GM21367 (cell line): ENCODE measurements around the gene GPC6.
"Not testable (repeated sequence)": the region's sequence is repeated elsewhere in the genome, so short reads cannot be mapped to it uniquely, and the experiment has no call there.

Experiments used
- ATAC-seq: cut with Tn5 transposase; IDR thresholded peaks from one replicate; pipeline ENCODE4 v1.9.1; 2021; ENCODE audit not compliant: unreplicated experiment

Gene GPC6

GRCh38 chr13:93422980-93423543 lies 196.5 kb downstream of the GPC6 start:
- ATAC-seq, result no peak

- no peak for ATAC-seq
Observed at GRCh38 chr13:93425411-93425810, 198.8 kb downstream of the GPC6 start.

- no peak for ATAC-seq
Observed at GRCh38 chr13:93430381-93430780, 203.8 kb downstream of the GPC6 start.

- no peak for ATAC-seq
Observed at GRCh38 chr13:93435651-93436050, 209.0 kb downstream of the GPC6 start.

- no peak for ATAC-seq
Observed at GRCh38 chr13:93437081-93437480, 210.5 kb downstream of the GPC6 start.

- no peak for ATAC-seq
Observed at GRCh38 chr13:93446238-93446637, 219.6 kb downstream of the GPC6 start.

- ATAC-seq, result no peak
Observed at GRCh38 chr13:93450191-93450621, 223.6 kb downstream of the GPC6 start.

- no peak for ATAC-seq
Observed at GRCh38 chr13:93450761-93451160, 224.2 kb downstream of the GPC6 start.

- not testable (repeated sequence) for ATAC-seq
Observed at GRCh38 chr13:93454676-93455235, 228.1 kb downstream of the GPC6 start.

GRCh38 chr13:93455861-93456260 lies 229.3 kb downstream of the GPC6 start:
- no peak for ATAC-seq

- no peak for ATAC-seq
Observed at GRCh38 chr13:93460005-93460404, 233.4 kb downstream of the GPC6 start.

- ATAC-seq, result no peak
Observed at GRCh38 chr13:93462151-93462550, 235.5 kb downstream of the GPC6 start.

GRCh38 chr13:93466502-93467036 lies 240.0 kb downstream of the GPC6 start:
- ATAC-seq, result no peak

GRCh38 chr13:93467175-93467574 lies 240.6 kb downstream of the GPC6 start:
- ATAC-seq, result no peak

GRCh38 chr13:93468433-93468832 lies 241.8 kb downstream of the GPC6 start:
- ATAC-seq, result no peak

- ATAC-seq, result no peak
Observed at GRCh38 chr13:93472296-93472695, 245.7 kb downstream of the GPC6 start.

- ATAC-seq, result no peak
Observed at GRCh38 chr13:93472814-93473296, 246.2 kb downstream of the GPC6 start.

- no peak for ATAC-seq
Observed at GRCh38 chr13:93473441-93474270, 247.0 kb downstream of the GPC6 start.

- ATAC-seq, result no peak
Observed at GRCh38 chr13:93476175-93476574, 249.6 kb downstream of the GPC6 start.

GRCh38 chr13:93477238-93477637 lies 250.6 kb downstream of the GPC6 start:
- ATAC-seq, result no peak

- ATAC-seq, result no peak
Observed at GRCh38 chr13:93480553-93481106, 254.0 kb downstream of the GPC6 start.
